ENCODE data around the gene RXFP4.
"Not testable (repeated sequence)": the region's sequence is repeated elsewhere in the genome, so short reads cannot be mapped to it uniquely, and the experiment has no call there.

Gene RXFP4

GRCh38 chr1:155940993-155941844 lies at the start of gene RXFP4:
Gene RXFP4, plus strand, starts transcription at chr1:155941638. Its CDS starts 72 bp downstream, at chr1:155941710.
- peak; percentile 68 for DNase-seq (ENCODE audit: low spot score)

- peak; percentile 64 for DNase-seq (ENCODE audit: low spot score)
Measured at GRCh38 chr1:155892796-155893195, 48.6 kb upstream of the RXFP4 start.

GRCh38 chr1:155893389-155894142 lies 47.9 kb upstream of the RXFP4 start:
- DNase-seq (ENCODE audit: low spot score), result peak; percentile 49

- DNase-seq (ENCODE audit: low spot score), result not testable (repeated sequence)
Measured at GRCh38 chr1:155895617-155896016, 45.8 kb upstream of the RXFP4 start.

GRCh38 chr1:155896476-155896875 lies 45.0 kb upstream of the RXFP4 start:
- DNase-seq (ENCODE audit: low spot score), result not testable (repeated sequence)

GRCh38 chr1:155897746-155898145 lies 43.7 kb upstream of the RXFP4 start:
- DNase-seq (ENCODE audit: low spot score), result no peak

GRCh38 chr1:155898888-155899287 lies 42.5 kb upstream of the RXFP4 start:
- DNase-seq (ENCODE audit: low spot score), result no peak

- DNase-seq (ENCODE audit: low spot score), result no peak
Measured at GRCh38 chr1:155899683-155900082, 41.8 kb upstream of the RXFP4 start.

GRCh38 chr1:155900161-155900560 lies 41.3 kb upstream of the RXFP4 start:
- no peak for DNase-seq (ENCODE audit: low spot score)

- no peak for DNase-seq (ENCODE audit: low spot score)
Measured at GRCh38 chr1:155904261-155904660, 37.2 kb upstream of the RXFP4 start.

- no peak for DNase-seq (ENCODE audit: low spot score)
Measured at GRCh38 chr1:155909894-155910293, 31.5 kb upstream of the RXFP4 start.

- DNase-seq (ENCODE audit: low spot score), result no peak
Measured at GRCh38 chr1:155910621-155911121, 30.8 kb upstream of the RXFP4 start.

- DNase-seq (ENCODE audit: low spot score), result peak; percentile 88
Measured at GRCh38 chr1:155911156-155912055, 30.0 kb upstream of the RXFP4 start, which contains the start of gene RIT1. Gene RIT1, minus strand, starts transcription at chr1:155911349. Its CDS starts 588 bp downstream, at chr1:155910761.

- peak; percentile 45 for DNase-seq (ENCODE audit: low spot score)
Measured at GRCh38 chr1:155912056-155912536, 29.3 kb upstream of the RXFP4 start.

- DNase-seq (ENCODE audit: low spot score), result no peak
Measured at GRCh38 chr1:155913969-155914757, 27.3 kb upstream of the RXFP4 start.

GRCh38 chr1:155918660-155919059 lies 22.8 kb upstream of the RXFP4 start:
- DNase-seq (ENCODE audit: low spot score), result no peak

GRCh38 chr1:155919801-155920200 lies 21.6 kb upstream of the RXFP4 start:
- DNase-seq (ENCODE audit: low spot score), result no peak

GRCh38 chr1:155920717-155921116 lies 20.7 kb upstream of the RXFP4 start:
- DNase-seq (ENCODE audit: low spot score), result no peak

GRCh38 chr1:155925506-155925905 lies 15.9 kb upstream of the RXFP4 start:
- DNase-seq (ENCODE audit: low spot score), result no peak

- peak; percentile 65 for DNase-seq (ENCODE audit: low spot score)
Measured at GRCh38 chr1:155929057-155929456, 12.4 kb upstream of the RXFP4 start.

GRCh38 chr1:155930725-155931124 lies 10.7 kb upstream of the RXFP4 start:
- DNase-seq (ENCODE audit: low spot score), result not testable (repeated sequence)

Data from LoVo (cell line).